Mesangial cell (primary cell): ENCODE measurements around the gene ZNF883. TPM values are rescaled to one million over a fixed set of nuclear protein-coding genes. Genes with fewer than 3 reads are reported as not detected.

Source experiments
- total RNA-seq: library from RNA; depleted of rRNA; stranded (reverse); fragments of >200 nt; gene quantifications from 2 replicates; pipeline ENCODE4 v1.2.3, GENCODE V29; 2015

Gene ZNF883
- 2.4 and 6.3 TPM in 2 replicates for total RNA-seq

DNA sequence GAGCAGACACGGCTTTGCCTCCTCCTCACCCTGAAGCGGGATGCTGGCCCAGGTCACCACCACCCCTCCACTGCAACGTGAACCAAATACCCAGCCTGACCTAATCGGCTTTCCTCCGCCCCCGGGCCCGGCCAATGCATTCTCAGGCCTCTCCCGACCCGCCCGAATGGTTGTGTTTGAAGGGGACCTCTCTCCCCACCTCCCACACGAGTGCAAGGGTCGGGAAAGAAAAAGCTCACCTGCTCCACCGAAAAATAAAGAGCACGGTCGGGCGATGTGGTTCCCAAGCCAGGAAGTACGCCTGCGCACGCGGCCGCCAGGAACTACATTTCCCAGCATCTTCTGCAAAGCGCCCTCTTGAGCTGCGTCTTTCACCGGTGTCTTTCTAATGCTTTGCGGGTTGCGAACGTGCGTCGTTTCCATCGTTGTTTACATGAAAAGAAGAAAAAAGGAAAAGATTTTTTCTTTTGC is at the start of gene ZNF883:
Gene ZNF883 (minus strand): TSS at position 282 of the 471 bp plus-strand sequence.

DNA sequence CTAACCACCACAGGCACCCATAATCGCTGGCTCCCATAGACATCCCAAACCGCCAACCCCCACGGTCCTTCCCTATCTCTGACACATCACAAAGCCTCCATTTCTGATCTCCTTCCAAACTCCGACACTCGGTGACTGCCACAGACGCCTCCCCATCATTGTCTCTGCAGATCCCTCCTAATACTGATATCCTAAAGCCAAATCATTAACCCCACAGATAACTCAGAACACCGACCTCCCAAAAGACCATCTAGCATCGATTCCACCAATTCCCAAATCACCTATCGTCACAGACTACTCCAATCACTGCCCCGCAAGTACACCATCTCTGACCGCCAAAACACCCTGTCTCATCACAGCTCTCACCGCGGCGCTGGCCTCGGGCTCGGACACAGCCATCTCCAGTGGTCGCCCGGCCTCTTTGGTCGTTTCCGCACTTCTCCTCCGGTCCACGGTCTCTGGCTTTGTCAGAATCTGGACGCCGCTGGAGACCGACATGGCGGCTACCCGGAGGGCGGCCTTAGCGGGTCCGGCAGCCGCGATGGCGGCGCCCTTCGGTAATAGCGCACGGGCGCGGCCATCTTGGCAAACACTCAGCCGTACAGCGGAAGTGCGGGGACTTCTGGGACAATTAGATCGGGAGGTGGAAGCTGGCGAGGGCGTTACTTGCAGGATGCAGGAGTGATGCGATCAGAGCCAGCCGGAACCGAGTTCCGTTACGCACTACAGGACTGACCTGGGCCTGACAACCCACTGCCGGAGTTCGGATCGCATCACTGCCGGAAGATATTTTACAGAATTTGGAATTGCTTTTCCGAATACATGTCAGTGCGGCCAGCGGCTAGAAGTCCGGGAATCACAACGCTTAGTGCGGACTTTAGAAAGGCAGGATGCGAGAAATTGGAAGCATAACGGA is 44.5 kb upstream of the ZNF883 start, which contains the start of gene ZFP37:
Gene ZFP37 (minus strand): TSS at position 534 of the 916 bp plus-strand sequence. CDS start 36 bp downstream, at position 498.

Other genes starting within 250 kb of the ZNF883 start
- not detected in 2 replicates for gene SLC46A2, start 121.3 kb downstream of the ZNF883 start, total RNA-seq
- gene ZFP37, start 44.5 kb upstream of the ZNF883 start, total RNA-seq = 0.98 and 1.0 TPM in 2 replicates
- gene SLC31A2, start 138.8 kb upstream of the ZNF883 start, total RNA-seq = 4.4 and 8.9 TPM in 2 replicates
- 12.4 and 13.1 TPM in 2 replicates for gene FKBP15, start 209.1 kb upstream of the ZNF883 start, total RNA-seq
- gene SLC31A1, start 209.4 kb upstream of the ZNF883 start, total RNA-seq = 12.1 and 13.2 TPM in 2 replicates